Measurements from ENCODE around the gene MED27. TPM values are rescaled to one million over a fixed set of nuclear protein-coding genes. Genes with fewer than 3 reads are reported as not detected.

Gene MED27
- total and polyA plus RNA-seq, 2 of the 8 experiments (the other 6 are each of a cell fraction or from before 2014, with no cell fraction given) = 29.9 to 56.5 TPM

DNA sequence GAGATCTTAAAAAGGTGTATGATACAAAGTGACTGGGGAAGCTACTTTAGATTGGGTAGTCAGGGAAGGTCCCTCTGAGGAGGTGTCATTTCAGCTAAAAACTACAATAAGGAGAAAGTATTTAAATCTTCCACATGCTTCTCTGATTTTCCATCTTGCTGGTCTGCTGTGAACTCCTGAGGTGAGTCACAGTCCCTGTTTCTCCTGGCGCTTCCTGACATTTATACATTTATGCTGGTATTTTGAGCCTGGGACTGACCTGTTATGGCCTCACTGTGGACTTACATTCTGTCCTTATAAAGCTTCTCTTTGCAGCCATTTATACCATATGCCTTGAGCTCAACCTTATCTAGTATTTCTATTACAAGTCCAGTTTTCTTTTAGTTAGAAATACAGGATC lies 95.1 kb downstream of the MED27 start (continued):
- no peak for TF ChIP-seq CBX8 (IDR thresholded peaks at IDR 0.05; ENCODE audit: borderline replicate concordance, low read depth, low read length)
- no peak for TF ChIP-seq TEAD4 (IDR thresholded peaks at IDR 0.05; ENCODE audit: low read depth, low read length)
- TF ChIP-seq JUN (IDR thresholded peaks at IDR 0.05; ENCODE audit: low read depth, low read length) = no peak
- TF ChIP-seq CHD2 (IDR thresholded peaks at IDR 0.05; ENCODE audit: low read length) = no peak
- no peak for TF ChIP-seq YY1 (IDR thresholded peaks at IDR 0.05; ENCODE audit: low read depth, low read length)
